GM21447 (cell line): Measurements from ENCODE around the gene EXOC2.
"Not testable (repeated sequence)": the region's sequence is repeated elsewhere in the genome, so short reads cannot be mapped to it uniquely, and the experiment has no call there.

Experiments used
- ATAC-seq: cut with Tn5 transposase; IDR thresholded peaks from one replicate; pipeline ENCODE4 v1.9.1; 2021; ENCODE audit not compliant: unreplicated experiment

The EXOC2 gene

GRCh38 chr6:593139-593906 is 99.6 kb downstream of the EXOC2 start:
- no peak for ATAC-seq

GRCh38 chr6:589090-589489 is 103.8 kb downstream of the EXOC2 start:
- no peak for ATAC-seq

GRCh38 chr6:586553-586952 is 106.4 kb downstream of the EXOC2 start:
- no peak for ATAC-seq

GRCh38 chr6:583635-584034 is 109.3 kb downstream of the EXOC2 start:
- ATAC-seq = no peak

- ATAC-seq = no peak
Observed at GRCh38 chr6:583116-583515, 109.8 kb downstream of the EXOC2 start.

GRCh38 chr6:582370-582769 is 110.6 kb downstream of the EXOC2 start:
- no peak for ATAC-seq

- ATAC-seq = no peak
Observed at GRCh38 chr6:579339-579738, 113.6 kb downstream of the EXOC2 start.

- ATAC-seq = no peak
Observed at GRCh38 chr6:572596-573265, 120.2 kb downstream of the EXOC2 start.

GRCh38 chr6:571892-572291 is 121.0 kb downstream of the EXOC2 start:
- ATAC-seq = no peak

- no peak for ATAC-seq
Observed at GRCh38 chr6:570825-571224, 122.1 kb downstream of the EXOC2 start.

GRCh38 chr6:568954-569523 is 123.9 kb downstream of the EXOC2 start:
- ATAC-seq = no peak

- no peak for ATAC-seq
Observed at GRCh38 chr6:568085-568484, 124.9 kb downstream of the EXOC2 start.

- no peak for ATAC-seq
Observed at GRCh38 chr6:563863-564262, 129.1 kb downstream of the EXOC2 start.

GRCh38 chr6:562052-562676 is 130.8 kb downstream of the EXOC2 start:
- no peak for ATAC-seq

GRCh38 chr6:561335-561734 is 131.6 kb downstream of the EXOC2 start:
- ATAC-seq = not testable (repeated sequence)

GRCh38 chr6:558959-559358 is 134.0 kb downstream of the EXOC2 start:
- no peak for ATAC-seq

GRCh38 chr6:558089-558488 is 134.8 kb downstream of the EXOC2 start:
- no peak for ATAC-seq

GRCh38 chr6:551829-552350 is 141.0 kb downstream of the EXOC2 start:
- ATAC-seq = no peak

- ATAC-seq = no peak
Observed at GRCh38 chr6:551405-551804, 141.5 kb downstream of the EXOC2 start.

GRCh38 chr6:549906-550305 is 143.0 kb downstream of the EXOC2 start:
- ATAC-seq = no peak

GRCh38 chr6:548517-548916 is 144.4 kb downstream of the EXOC2 start:
- no peak for ATAC-seq

- ATAC-seq = no peak
Observed at GRCh38 chr6:548091-548490, 144.8 kb downstream of the EXOC2 start.
